KG1 (cell line): ENCODE results near the gene S100A7.
"Not testable (repeated sequence)": the region's sequence is repeated elsewhere in the genome, so short reads cannot be mapped to it uniquely, and the experiment has no call there.

Experiments
- DNase-seq: peaks from one replicate; lab custom pipeline; 2025; lab: John Stamatoyannopoulos, UW

The S100A7 gene

GRCh38 chr1:153431002-153431401 is 29.4 kb downstream of the S100A7 start:
- no peak for DNase-seq

- DNase-seq, result no peak
Measured at GRCh38 chr1:153430561-153430960, 29.9 kb downstream of the S100A7 start.

- DNase-seq, result no peak
Measured at GRCh38 chr1:153430166-153430553, 30.3 kb downstream of the S100A7 start.

DNA sequence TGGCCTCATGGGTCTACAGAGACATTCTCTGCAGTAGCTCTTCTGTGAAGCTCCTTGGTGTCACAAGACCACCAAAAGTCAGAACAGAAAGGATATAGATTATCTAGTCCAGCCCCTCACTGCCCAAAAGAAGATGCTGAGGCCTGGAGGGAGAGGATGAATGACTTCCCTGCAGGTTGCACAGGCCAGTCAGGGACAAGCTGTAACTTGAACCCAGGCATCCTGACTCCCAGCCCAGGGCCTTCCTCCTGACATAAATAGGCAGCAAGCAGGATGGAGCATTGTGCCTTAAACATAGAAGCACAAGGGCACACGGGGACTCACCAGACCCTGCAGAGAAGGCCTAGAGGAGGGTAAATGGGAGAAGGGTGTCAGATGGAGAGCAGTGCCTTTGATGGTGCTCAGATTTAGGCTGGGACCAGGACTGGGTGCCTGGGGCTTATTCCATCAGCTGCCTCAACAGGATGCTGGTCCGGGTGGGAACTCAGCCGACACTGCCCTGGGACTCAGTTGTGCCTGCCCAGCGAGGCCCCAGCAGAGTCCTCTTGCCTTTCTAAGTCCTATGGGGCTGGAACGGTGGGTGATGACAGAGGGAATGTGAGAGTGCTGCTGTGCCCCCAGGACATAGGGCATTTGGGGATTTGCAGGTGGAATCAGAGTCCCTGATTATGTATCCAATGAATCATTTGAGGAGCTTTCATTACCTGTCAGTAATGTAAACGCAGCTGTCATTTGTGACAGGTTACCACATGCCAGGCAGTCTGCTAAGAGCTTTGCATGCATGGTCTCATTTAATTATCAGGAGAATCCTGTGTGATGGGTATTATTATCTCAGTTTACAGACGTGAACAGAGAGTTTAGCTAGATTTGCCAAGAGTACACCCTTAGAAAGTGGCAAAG is 30.9 kb downstream of the S100A7 start:
- DNase-seq, result no peak

DNA sequence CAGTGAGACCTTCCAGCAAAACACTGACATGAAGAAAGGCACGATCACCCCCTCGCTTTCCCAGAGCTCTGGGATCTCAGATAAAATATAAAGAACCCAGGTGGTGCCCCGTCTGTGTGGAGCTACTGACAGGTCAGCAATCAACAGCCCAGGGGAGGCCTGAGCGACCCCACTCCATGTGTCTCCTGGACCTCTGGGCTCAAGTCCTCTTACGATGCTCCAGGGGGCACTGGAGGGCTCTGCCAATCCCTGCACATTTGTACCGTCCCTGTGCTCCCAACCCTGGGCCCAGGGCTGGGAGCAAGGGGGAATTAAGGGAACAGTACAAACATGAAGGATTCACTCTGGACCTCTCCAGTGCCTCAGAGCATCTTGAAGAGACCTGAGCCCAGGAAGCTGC is 31.7 kb downstream of the S100A7 start:
- DNase-seq, result no peak

GRCh38 chr1:153428073-153428638 is 32.3 kb downstream of the S100A7 start:
- DNase-seq, result no peak

DNA sequence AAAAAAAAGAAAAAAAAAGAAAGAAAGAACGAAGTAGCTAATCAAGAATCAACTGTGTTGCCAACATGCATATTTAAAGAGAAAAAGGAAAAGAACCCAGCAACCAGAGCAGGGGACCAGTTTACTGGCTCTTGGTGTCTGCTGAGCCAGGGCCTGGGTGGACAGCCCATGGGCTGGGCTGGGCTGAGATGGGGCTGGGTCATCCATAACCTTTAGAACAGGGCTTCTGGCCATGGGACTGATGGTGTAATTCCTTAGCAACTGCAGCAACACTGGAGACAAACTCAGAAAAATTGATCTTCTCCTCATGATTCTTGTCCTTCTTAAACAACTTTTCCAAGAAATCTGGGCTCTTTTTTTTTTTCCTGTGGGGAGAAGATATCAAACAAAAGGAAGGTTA is 33.6 kb downstream of the S100A7 start:
- no peak for DNase-seq

DNA sequence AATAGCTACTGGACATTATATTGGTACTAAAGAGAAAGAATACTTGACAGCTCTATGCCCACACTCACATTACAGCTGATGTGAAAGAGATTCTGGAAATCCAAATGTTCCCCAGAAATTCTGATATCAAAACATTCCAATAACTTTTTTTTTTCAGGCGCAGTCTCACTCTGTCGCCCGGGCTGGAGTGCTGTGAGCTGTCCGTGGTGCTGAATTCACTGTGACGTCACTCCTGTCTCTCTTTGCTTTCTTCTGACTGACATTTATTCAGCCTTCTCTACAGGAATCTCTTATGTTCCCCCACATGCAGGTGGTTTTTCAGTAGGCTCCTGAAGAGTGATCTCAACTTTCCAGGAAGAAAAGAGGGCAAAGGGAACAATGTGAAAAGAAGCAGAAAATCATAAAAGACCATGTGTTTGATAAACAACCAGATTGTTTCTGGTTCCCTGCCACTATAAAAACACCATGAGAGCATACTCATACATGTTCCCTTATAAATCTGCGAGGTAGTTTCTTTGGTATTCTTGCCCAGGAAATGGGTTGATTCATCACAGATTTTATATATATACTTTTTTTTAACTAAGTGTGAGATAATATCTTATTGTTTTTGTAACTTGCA is 37.9 kb downstream of the S100A7 start:
- DNase-seq, result peak; percentile 6

DNA sequence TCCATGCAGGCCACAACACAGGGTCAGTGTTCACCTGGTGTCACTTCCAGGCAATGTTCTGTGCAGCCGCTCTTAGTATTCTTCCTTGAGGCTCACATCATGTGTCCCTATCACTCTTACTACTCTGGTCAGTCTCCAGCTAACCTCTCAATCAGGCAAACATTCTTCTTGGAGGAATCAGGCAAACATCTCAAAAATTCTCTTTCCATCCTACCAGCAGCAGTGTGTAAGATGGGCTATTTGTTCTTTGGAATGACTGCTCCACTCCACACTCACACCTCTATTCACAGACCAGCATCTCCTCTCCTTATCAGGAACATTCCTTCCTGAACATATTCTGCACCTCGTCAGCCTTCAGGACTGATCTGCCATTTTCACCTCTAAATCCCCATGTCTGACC is 40.1 kb downstream of the S100A7 start:
- DNase-seq, result no peak

DNA sequence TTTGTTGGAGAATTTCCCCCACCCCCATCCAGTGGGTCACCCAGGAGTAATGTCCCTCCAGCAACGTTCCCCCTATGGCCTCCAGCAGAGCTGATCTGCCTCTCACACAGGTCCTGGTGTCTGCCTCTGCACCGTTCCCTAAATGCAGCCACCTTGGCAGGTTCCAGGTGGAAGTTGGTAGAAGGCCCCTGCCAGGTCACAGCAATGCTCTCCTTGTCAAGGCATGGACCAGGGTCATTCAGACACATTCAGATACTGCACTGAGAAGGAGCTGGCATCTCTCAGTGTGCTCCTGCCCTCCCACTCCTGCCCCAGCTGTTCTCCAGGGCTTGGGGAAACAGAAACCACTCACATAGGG is 41.0 kb downstream of the S100A7 start:
- not testable (repeated sequence) for DNase-seq

GRCh38 chr1:153418758-153419435 is 41.6 kb downstream of the S100A7 start:
- not testable (repeated sequence) for DNase-seq

- DNase-seq, result no peak
Measured at GRCh38 chr1:153417136-153417888, 43.1 kb downstream of the S100A7 start.

GRCh38 chr1:153415850-153416570 is 44.4 kb downstream of the S100A7 start, which contains the start of gene S100A7A:
S100A7A (plus strand) TSS chr1:153416520; CDS start chr1:153418083, 1,563 bp downstream.
- no peak for DNase-seq

GRCh38 chr1:153413961-153414360 is 46.5 kb downstream of the S100A7 start:
- not testable (repeated sequence) for DNase-seq
